Measurements from ENCODE around the gene CTAGE6.
"Not testable (repeated sequence)": the region's sequence is repeated elsewhere in the genome, so short reads cannot be mapped to it uniquely, and the experiment has no call there.

The CTAGE6 gene

GRCh38 chr7:143715543-143716193 lies 41.8 kb downstream of the CTAGE6 start:
- DNase-seq (ENCODE audit: low spot score), result not testable (repeated sequence)

- DNase-seq (ENCODE audit: low spot score), result not testable (repeated sequence)
Observed at GRCh38 chr7:143714581-143715454, 42.7 kb downstream of the CTAGE6 start.

- not testable (repeated sequence) for DNase-seq (ENCODE audit: low spot score)
Observed at GRCh38 chr7:143712381-143712780, 45.1 kb downstream of the CTAGE6 start.

- not testable (repeated sequence) for DNase-seq (ENCODE audit: low spot score)
Observed at GRCh38 chr7:143711727-143712324, 45.7 kb downstream of the CTAGE6 start.

GRCh38 chr7:143709895-143710294 lies 47.6 kb downstream of the CTAGE6 start:
- not testable (repeated sequence) for DNase-seq (ENCODE audit: low spot score)

All from cerebellar cortex (tissue), 1 donor.